ENCODE data around the gene CD3D. TPM values are rescaled to one million over a fixed set of nuclear protein-coding genes. Genes with fewer than 3 reads are reported as not detected.
"Not testable (repeated sequence)": the region's sequence is repeated elsewhere in the genome, so short reads cannot be mapped to it uniquely, and the experiment has no call there.

Gene CD3D
- polyA plus RNA-seq, 3 donors = 0.20 TPM; not detected in 2

DNA sequence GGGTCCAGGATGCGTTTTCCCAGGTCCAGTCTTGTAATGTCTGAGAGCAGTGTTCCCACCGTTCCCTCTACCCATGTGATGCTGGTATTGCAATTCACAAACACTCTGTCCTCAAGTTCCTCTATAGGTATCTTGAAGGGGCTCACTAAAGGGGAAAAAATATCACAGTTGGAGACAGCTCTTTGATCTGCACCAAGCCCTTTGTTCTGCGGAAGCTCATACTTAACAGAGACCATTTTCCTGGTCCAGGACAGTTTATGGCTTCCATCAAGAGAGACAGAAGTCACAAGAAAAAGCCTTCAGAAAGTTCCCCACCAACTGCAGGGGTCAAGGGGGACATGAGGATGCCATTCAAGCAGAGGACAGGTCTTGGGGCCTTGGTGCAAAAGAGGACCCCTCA is 2.1 kb downstream of the CD3D start:
- DNase-seq = no peak

DNA sequence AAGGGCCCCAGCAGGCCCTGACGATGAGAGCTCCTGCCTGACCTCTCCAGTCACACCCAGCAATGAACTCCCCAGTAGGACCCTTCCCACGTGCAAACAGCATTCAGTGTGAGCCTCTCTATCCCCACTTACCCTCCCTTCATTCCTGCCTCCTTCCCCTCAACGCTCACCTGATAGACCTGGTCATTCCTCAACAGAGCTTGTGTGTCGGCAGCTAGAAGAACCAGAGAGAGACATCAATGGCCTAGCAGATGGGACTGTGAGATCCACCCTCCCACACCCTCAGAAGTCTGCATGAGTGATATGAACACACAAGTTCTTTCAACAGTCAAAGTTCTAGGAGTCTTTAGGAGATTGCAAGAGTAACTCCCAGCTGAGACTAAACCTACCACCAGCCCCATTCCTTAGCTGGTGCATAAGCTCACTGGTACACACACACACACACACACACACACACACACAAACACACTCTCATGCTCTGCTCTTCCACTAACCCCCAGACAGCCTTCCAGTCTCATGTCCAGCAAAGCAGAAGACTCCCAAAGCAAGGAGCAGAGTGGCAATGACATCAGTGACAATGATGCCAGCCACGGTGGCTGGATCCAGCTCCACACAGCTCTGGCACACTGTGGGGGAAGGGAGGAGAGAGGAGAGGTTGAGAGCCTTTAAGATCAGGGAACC is 3.1 kb downstream of the CD3D start:
- DNase-seq = no peak

GRCh38 chr11:118338637-118339061 is 3.9 kb downstream of the CD3D start:
- no peak for DNase-seq

DNA sequence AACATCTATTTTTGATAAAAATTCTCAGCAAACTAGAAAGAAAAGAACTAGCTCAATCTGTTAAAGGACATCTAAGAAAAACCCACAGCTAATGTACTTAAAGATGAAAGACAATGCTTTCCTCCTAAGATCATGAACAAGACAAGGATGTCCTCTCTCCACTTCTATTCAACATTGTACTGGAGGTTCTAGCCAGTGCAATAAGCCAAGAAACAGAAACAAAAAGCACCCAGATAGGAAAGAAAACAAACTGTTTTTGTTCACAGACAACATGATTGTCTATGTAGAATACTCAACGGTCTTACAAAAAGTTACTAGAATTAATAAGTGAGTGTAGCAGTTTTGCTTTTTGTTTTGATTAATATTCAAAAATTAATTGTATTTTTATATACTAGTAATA is 7.8 kb downstream of the CD3D start:
- no peak for DNase-seq

DNA sequence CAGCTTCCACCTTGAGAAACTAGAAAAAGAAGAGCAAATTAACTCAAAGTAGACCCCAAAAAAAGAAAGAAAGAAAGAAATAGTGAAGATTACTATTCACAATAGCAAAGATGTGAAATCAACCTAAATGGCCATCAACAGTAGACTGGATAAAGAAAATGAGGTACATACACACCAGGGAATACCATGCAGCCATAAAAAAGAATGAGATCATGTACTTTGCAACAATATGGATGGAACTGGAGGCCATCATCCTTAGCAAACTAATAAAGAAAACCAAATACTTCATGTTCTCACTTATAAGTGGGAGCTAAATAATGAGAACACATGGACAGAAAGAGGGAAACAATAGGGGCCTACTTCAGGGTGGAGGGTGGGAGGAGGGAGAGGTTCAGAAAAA is 13.8 kb downstream of the CD3D start:
- DNase-seq = no peak

- no peak for DNase-seq
Observed at GRCh38 chr11:118325283-118325682, 17.2 kb downstream of the CD3D start.

- DNase-seq = no peak
Observed at GRCh38 chr11:118322721-118323120, 19.8 kb downstream of the CD3D start.

GRCh38 chr11:118321386-118322082 is 21.0 kb downstream of the CD3D start:
- no peak for DNase-seq

- no peak for DNase-seq
Observed at GRCh38 chr11:118320515-118320914, 22.0 kb downstream of the CD3D start.

DNA sequence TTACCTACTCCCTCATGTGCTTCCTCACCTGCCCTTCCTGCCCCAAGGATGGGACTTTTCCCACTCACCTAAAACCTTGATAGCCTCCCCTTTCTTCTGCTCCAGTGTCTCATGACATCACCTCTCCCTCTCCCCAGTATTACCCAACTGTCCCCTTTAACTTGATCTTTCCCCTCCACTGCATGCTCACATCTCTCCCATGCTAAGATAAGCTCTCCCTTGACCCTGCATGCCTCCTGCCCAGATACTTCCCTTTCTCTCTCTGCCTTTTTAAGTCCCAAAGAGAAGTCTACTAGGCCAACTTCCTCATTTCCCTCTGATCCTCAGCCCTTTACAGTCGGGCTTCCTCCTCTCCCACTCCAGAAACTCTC is 23.2 kb downstream of the CD3D start:
- no peak for DNase-seq

GRCh38 chr11:118318581-118319336 is 23.7 kb downstream of the CD3D start:
- DNase-seq = no peak

- no peak for DNase-seq
Observed at GRCh38 chr11:118318124-118318523, 24.4 kb downstream of the CD3D start.

DNA sequence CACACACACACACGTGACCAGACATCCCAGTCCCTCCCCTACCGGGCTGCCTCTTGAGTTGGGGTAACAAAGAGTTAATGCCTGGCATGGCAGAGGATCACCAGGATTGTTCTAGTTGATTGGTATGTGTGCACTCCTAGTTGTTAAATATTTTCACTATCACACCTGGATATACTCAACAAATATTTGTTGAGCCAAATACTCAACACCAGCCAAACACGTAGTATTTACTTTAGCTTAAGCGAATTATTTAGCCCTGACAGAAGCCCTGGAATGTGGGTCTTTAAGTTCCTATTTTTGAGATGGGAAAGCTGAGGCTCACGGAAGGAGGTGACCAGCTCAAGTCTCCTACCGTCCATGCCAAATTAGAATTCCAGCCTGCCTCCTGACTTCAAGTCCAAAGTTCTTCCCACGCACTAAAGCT is 27.5 kb downstream of the CD3D start:
- DNase-seq = no peak

- no peak for DNase-seq
Observed at GRCh38 chr11:118313242-118313641, 29.3 kb downstream of the CD3D start.

GRCh38 chr11:118312328-118312727 is 30.2 kb downstream of the CD3D start:
- no peak for DNase-seq

GRCh38 chr11:118311518-118311917 is 31.0 kb downstream of the CD3D start:
- no peak for DNase-seq

- DNase-seq = no peak
Observed at GRCh38 chr11:118310781-118311485, 31.6 kb downstream of the CD3D start.

DNA sequence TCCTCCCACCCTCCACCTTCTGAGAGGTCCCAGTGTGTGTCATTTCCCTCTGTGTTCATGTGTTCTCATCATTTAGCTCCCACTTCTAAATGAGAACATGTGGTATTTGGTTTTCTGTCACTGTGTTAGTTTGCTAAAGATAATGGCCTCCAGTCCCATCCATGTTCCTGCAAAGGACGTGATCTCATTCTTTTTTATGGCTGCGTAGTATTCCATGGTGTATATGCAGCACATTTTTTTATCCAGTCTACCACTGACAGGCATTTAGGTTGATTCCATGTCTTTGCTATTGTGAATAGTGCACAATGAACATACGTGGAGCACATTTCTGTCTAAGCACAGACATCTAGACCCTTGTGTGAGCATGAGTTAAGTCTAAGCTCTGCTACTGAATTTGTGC is 32.2 kb downstream of the CD3D start:
- no peak for DNase-seq

- not testable (repeated sequence) for DNase-seq
Observed at GRCh38 chr11:118308995-118309528, 33.4 kb downstream of the CD3D start.

- DNase-seq = no peak
Observed at GRCh38 chr11:118306556-118306955, 35.9 kb downstream of the CD3D start.

DNA sequence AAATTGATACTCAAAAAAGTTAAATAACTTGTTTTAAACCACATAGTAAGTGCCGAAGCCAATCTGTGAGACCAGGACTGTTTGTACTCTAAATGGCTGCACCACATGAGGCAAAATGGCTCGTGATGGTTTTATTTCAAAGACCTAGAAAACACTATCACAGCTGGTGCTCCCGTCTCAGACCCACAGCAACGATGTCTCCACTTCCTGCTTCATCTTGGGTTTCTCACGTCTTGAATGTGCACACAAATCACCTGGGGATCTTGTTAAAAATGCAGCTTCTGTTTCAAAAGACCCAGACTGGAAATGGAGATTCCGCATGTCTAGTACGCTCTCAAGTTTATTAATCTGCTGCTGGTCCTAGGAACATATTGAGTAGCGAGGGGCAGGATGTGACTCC is 36.8 kb downstream of the CD3D start:
- DNase-seq = no peak

Measured in renal pelvis (tissue), 4 donors.